ENCODE measurements around the gene GALNT18. TPM values are rescaled to one million over a fixed set of nuclear protein-coding genes. Genes with fewer than 3 reads are reported as not detected.

GALNT18 gene
- total and polyA plus RNA-seq, 2 of the 4 experiments (the other 2 are of a cell fraction): 9.5 to 11.3 TPM

- POLR2A ChIA-PET (ENCODE audit: unreplicated experiment): no interaction called here
- no peak overlapping the region for H4K8ac ChIP-seq (ENCODE audit: low read depth in 2 of 2, low read length in 2 of 2)
- WGBS, 2 experiments (ENCODE audit: extremely low coverage in 2 of 2, insufficient read length in 1 of 2): no CpG with 5 or more reads among the region's 2 CpGs
- intact Hi-C loops (cut with micrococcal nuclease): no loop called here
- no peak overlapping the region for H3K4ac ChIP-seq (ENCODE audit: low read depth, low read length)
- no peaks in the 10 kb centered on the region for H3K36me3 ChIP-seq (ENCODE audit: control insufficient read depth, insufficient read depth, low read length)
- H2BK20ac ChIP-seq (ENCODE audit: low read depth, low read length): no peak overlapping the region
- in situ Hi-C loops (cut with MboI; ENCODE audit: low sequenced_read_pairs): no loop called here
- ATAC-seq (ENCODE audit: low read depth) (no peak), DNase-seq (no peak)
- no peak overlapping the region for H3K9ac ChIP-seq (ENCODE audit: low read depth, low read length)
- no peak overlapping the region for H3K27ac ChIP-seq (ENCODE audit: insufficient read depth, low read length)
- no peak overlapping the region for H3K18ac ChIP-seq (ENCODE audit: low read depth, low read length)
- no peak overlapping the region for H4K5ac ChIP-seq (ENCODE audit: low read depth, low read length)
- H3K4me1 ChIP-seq (ENCODE audit: control insufficient read depth, insufficient read depth, low read length): no peaks in the 10 kb centered on the region
- TF ChIP-seq RFX5 (IDR thresholded peaks at IDR 0.05; ENCODE audit: low read depth, low read length): no peak
- no peak for TF ChIP-seq MAZ (IDR thresholded peaks at IDR 0.05; ENCODE audit: borderline replicate concordance, low read depth, low read length)
- TF ChIP-seq CTCF (conservative IDR thresholded peaks at IDR 0.05; ENCODE audit: low read depth, low read length): no peak
- no peak for TF ChIP-seq ELK1 (IDR thresholded peaks at IDR 0.05; ENCODE audit: borderline replicate concordance, low read depth, low read length)
- no peak for TF ChIP-seq POLR2A (IDR thresholded peaks at IDR 0.05; ENCODE audit: low read depth, low read length)
- no peak for TF ChIP-seq MAFK (IDR thresholded peaks at IDR 0.05; ENCODE audit: low read depth, low read length)
- TF ChIP-seq RAD21 (IDR thresholded peaks at IDR 0.05; ENCODE audit: low read length): no peak
- no peak for TF ChIP-seq CHD1 (IDR thresholded peaks at IDR 0.05; ENCODE audit: low read depth, low read length)
- no peak for TF ChIP-seq CEBPB (IDR thresholded peaks at IDR 0.05; ENCODE audit: low read depth, low read length)
- TF ChIP-seq USF2 (IDR thresholded peaks at IDR 0.05; ENCODE audit: low read depth, low read length): no peak
- TF ChIP-seq SMC3 (IDR thresholded peaks at IDR 0.05; ENCODE audit: low read depth, low read length): no peak
- TF ChIP-seq FOS (IDR thresholded peaks at IDR 0.05; ENCODE audit: low read depth, low read length): no peak
- TF ChIP-seq NFE2L2 (IDR thresholded peaks at IDR 0.05; ENCODE audit: low read depth, low read length): no peak
- no peak for TF ChIP-seq MXI1 (IDR thresholded peaks at IDR 0.05; ENCODE audit: borderline replicate concordance, low read depth, low read length)
- TF ChIP-seq BHLHE40 (IDR thresholded peaks at IDR 0.05; ENCODE audit: low read depth, low read length): no peak
- no peak for TF ChIP-seq RCOR1 (IDR thresholded peaks at IDR 0.05; ENCODE audit: insufficient replicate concordance, low read length)
- no peaks in the 10 kb centered on the region; a peak in 1 of 4 replicates for H3K79me1 ChIP-seq (ENCODE audit: low read depth in 1 of 2, low read length in 2 of 2)
- no peak overlapping the region for H2BK120ac ChIP-seq (ENCODE audit: low read depth, low read length)
- no peak overlapping the region for H2BK15ac ChIP-seq (ENCODE audit: low read depth, low read length)
- H2BK5ac ChIP-seq (ENCODE audit: low read depth, low read length, poor library complexity, severe bottlenecking): no peak overlapping the region
- H3K9me1 ChIP-seq (ENCODE audit: insufficient read depth, low read length): no peaks in the 10 kb centered on the region
- no peak overlapping the region for H3K4me3 ChIP-seq (ENCODE audit: insufficient read depth, low read depth, low read length)
- no peak overlapping the region for H3K14ac ChIP-seq (replicated peaks; ENCODE audit: low read depth, low read length)
- H3K56ac ChIP-seq (ENCODE audit: extremely low read depth, insufficient read depth, low read length): no peak overlapping the region
- H4K91ac ChIP-seq (ENCODE audit: insufficient read depth, low read depth, low read length): no peak overlapping the region
- no TSS peak for BruUV-seq (replicated peaks)
- no peak overlapping the region for H2AFZ ChIP-seq (replicated peaks; ENCODE audit: low read length, poor library complexity)
- no peak overlapping the region for H3K4me2 ChIP-seq (ENCODE audit: low read depth, low read length)
- no peak overlapping the region for H2AK9ac ChIP-seq (replicated peaks; ENCODE audit: low read depth, low read length, poor library complexity)
- CTCF ChIA-PET: interaction anchor here (0.6 kb wide), 1 partner anchor 141 kb away, joined by 3 read pairs; no protein-coding TSS in a partner anchor
- no peaks in the 10 kb centered on the region for H3K9me3 ChIP-seq (ENCODE audit: control insufficient read depth, insufficient read depth, low read length)
- no peak overlapping the region for H2AK5ac ChIP-seq (ENCODE audit: low read depth, low read length)
- H4K20me1 ChIP-seq (ENCODE audit: insufficient read depth, low read length): no peaks in the 10 kb centered on the region
- dilution Hi-C loops (cut with HindIII; ENCODE audit: low sequenced_read_pairs, unreplicated experiment): no loop called here
- no peaks in the 10 kb centered on the region; the same call in 1 of the 2 replicates for H3K27me3 ChIP-seq (ENCODE audit: control insufficient read depth, insufficient read depth, low read length)
- no peak overlapping the region for H3K23ac ChIP-seq (ENCODE audit: low read depth, low read length)
Observed at GRCh38 chr11:11383995-11384394, 237.8 kb downstream of the GALNT18 start.

Data from IMR-90 (cell line).